Measurements from ENCODE around the gene NCKAP1.
"Not testable (repeated sequence)": the region's sequence is repeated elsewhere in the genome, so short reads cannot be mapped to it uniquely, and the experiment has no call there.

NCKAP1 gene

DNA sequence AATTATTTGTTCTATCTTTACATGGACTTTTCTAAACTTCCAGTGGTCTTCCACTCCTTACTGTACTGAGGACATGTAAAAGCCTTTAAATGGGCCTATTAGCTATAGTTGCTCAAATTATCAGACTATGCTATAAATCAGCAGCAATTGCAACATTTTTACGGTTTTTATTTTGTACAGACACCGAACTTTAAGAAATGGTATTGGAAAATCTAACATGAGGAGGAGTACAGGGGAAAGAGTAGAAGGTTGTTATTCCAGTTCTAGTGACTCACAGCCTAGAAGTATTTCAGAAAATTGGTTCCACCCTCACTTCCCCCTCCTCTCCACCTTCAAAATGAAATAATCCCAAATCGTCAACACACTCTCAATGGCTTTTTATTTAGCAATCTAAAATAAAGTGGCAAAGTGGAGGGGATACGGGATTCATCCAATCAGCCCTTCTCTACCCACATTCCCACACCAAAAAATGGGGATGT lies 1.1 kb downstream of the NCKAP1 start:
- no peak for DNase-seq

DNA sequence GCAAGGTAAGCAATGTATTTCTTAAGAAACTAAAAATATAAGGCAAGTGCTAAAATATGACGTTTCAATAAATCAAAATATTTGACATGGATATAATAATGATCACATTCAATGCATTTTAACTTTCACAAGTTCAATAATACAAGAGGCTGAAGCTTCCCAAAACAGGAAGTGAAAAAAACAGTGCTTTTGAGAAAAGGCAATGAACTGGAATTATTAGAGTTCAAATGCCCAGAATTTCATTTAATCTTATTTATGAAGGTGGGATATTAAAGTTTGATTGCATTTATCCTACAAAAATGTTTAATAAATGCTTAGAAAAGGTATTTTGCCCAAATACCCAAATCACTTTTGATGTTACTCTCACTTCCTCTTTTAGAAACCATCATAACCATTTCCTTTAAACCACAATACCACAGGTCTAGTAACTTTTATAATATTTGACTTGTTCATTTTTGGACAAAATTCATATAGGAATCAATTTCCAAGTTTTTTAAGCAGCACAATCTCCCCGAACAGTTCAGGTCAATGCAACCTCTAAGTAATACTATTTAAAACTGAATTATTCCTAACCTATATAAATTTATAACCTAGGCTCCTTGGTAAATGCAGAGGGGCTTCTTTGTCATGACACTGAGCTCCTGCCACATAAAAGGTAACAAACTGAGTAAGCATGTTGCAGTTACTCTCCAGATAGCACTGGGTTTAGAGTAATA lies 2.1 kb downstream of the NCKAP1 start:
- no peak for DNase-seq

DNA sequence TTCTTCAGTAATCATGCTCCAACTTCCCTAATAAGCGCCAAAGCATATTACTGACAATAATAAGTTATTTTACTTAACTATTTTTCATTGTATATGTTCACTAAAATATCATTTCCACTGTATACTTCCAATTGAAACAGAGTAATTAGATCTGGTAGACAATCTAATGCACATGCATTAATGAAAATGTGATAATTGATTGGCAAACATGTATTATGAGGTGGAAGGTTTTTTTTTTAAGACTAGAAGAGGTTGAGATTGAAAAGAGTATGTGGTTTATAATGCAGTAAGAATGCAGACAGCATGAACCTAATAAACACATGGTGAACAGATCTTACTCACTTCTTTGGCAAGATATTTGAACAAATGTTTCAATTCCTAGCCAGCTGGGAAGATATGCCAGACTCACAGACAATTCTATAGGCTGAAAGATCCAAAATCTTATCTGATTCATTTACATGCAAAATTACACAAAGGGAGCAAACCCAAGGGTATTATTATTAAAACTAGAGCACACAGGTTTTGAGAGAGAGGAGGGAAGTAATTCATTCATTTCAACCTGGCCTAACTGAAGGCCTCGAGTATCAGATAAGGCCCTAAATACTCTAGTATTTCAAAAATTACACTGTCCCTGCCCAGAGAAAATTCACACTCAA lies 2.8 kb downstream of the NCKAP1 start:
- DNase-seq = no peak

DNA sequence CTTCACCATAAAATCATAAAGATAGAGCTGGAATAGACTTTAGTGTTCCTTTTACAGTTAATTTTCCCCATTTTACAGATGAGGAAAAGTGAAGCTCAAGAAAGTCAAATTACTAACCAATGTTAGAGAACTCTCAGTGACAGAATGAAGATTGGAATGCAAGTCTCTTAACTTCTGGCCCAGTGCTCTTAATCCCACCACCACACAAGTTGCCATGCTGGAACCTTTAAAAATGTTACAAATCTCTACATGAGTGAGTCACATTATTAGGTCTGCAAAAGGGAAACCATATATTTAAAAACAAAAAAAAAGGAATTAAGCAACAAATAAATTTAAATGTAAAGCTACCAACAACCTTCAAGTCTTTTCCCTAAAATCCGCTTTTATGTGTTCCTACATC lies 3.5 kb downstream of the NCKAP1 start:
- DNase-seq = no peak

DNA sequence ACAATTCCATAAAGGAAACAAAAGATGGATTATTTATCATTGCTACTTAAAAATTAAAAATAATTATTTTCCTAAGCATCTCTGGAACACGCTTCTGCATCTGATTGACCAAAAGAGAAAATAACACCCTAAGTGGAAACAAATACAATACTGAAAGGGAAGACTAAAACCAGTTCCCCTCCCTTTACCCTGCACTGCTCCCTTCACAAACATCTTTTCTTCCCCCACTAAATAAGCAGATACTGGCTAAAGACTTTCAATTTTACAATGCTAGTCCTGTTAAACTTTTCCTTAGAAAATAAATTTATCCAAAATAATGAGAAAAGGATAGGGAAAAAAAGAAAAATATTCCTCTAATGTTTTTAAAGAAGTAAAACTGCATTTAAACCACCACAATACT lies 4.3 kb downstream of the NCKAP1 start:
- DNase-seq = no peak

DNA sequence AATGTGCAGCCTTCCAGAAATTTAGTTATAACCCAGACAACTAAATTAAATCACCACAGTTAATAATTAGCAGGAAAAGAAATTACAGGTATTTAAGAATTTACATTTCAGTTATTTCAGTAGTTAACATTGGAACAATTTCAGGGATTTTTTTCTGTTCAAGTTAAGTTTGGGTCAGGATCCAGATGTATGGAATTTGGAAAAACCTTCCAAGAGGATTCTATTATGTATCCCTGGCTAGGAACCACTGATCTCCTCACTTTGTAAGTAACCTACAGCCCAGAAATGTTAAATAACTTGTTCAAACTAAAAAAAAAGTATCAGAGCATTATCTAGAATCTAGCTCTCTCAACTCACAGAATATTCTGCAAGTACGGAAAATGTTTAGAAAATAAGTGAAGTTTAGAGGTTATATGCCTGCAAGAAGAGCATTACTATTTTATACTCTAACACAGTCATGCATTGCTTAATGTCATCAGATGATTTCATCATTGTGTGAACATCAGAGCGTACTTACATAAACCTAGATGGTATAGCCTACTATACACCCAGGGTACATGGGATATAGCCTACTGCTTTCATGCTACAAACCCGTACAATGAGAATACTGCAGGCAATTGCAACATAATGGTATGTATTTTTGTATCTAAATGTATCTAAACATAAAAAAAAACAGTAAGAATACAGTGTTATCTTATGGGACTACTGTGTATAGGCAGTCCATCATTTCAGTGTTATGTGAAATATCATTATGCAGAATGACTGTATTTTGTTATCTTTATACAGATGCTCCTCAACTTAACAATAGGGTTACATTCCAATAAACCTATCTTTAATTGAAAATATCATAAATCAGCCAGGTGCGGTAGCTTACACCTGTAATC lies 6.1 kb downstream of the NCKAP1 start:
- no peak for DNase-seq

DNA sequence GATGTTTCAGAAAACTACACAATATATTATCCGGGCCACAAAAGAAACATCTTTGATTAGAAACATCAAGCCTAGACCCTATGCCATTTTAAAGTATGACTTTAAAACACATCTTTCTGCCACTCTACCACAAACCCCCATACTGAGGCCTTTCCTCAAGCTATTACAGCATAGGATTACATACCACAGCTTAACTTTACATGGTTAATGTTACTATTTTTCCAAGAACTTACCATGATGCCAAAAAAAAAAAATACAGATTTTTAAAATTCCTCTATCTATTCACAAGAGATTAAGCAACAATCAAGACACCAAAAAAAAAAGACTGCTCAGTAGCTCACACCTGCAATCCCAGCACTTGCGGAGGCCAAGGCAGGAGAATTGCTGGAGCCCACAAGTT lies 9.0 kb downstream of the NCKAP1 start:
- no peak for DNase-seq

DNA sequence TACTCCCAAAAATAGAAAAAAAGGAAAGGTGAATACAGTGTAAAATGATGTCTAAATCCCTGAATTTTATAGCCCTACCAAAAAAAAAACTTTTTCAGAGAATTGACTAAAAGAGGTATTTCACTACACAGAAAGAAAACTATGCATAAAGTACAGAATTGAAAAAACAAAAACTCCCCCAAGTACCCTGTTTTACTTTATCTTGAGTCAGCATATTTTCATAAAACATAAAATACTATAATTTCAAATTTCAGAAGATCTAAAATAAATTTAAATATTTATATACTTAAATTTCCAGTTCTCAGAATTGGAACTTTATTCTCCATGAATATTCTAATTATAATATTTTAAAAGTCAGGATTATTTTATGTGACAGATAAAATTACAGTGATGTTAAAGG lies 10.1 kb downstream of the NCKAP1 start:
- no peak for DNase-seq

DNA sequence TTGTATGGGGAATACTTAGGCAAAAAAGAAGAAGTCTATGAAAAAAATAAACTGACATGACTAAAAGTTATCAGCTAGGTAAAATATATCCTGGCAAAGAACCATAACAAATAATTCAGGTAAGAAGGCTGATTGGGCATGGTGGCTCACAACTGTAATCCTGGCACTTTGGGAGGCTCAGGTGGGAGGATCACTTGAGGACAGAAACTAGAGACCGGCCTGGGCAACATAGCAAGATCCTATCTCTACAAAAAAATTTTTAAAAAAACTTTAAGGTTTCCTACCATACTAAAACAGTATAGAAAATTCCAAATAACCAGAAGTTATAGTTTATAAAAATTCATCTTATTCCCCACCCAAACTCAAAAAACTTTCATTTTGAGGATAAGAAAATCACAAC lies 10.8 kb downstream of the NCKAP1 start:
- no peak for DNase-seq

DNA sequence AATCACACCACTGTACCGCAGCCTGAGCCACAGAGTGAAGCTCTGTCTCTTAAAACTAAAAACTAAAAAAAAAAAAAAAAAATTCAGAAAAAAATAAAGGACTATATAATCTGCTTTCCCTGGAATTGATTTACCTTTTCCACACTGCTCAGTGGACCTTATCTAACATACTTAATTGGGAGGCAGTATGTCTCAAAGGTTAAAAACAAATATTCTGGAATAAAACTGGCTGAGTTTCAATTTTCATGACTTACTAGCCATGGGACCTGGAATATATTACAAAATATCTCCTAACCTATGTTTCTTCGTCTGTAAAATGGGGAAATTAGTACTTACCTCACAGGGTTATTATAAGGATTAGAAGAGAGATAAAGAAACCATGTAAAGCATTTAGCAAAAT lies 11.8 kb downstream of the NCKAP1 start:
- DNase-seq = no peak

DNA sequence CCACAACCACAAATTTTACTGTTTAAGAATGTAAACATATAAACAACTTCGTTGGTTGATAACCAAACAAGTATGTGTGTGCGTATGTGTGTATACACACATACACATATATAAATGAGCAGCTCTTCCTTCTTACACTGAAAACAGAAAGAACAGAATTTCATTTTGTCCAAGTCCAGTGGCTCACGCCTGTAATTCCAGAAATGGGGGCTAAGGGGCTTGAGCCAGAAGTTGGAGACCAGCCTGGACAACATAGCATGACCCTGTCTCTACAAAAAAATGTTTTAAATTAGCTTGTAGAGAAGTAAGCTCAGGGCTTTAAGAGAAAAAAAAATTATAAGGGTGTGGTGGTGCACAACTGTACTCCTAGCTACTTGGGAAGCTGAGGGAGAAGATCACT lies 12.3 kb downstream of the NCKAP1 start:
- no peak for DNase-seq

DNA sequence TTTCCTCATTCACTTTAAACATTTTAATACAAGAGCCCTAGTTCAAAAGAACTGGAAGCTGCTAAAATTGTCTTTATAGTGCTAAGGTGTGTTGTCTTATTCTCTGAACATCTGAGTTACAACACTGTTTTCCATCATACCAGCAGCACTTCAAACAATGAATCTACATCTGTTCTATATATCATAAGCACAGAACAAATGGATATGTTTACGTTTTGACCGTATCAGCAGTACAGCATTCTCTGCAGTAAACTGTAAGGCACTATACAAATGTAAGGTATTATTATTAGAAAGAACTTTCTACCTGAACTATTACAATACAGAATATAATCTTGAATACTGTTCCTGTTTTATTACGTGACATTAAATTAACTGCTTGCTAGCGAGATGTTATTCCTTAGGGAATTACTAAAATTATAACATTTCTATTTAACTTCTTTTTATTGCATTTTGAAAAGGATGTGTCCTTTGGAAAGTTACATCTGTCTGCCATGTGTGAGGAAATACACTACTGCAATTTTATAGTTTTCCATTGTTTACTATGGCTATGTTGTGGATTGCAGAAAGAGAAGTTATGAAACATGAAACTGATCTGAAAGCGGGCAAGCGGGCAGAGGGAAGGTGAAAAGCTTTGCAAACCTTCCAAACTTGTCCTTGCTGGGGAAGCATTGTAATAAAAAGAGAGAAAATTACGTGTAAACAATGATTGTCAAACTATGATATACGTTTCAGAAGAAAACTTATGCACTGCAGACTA lies 13.7 kb downstream of the NCKAP1 start:
- no peak for DNase-seq

DNA sequence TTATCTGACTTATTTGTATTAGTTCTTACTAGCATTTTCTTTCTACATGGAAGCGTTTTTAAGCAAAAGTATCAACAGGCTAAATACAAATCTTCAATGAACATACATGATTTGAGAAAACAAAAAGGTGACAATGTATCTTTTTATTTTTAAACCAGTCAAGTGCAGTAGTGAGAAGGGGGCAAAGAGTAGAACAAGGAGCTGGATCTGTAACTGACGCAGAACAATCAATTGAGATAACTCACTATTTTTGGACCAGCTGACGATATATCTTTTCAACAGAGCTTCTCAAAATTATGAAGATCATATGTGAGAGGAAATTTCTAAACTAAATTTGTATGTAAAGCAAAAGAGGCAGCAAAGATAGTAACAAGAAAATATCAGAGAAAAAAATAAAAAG lies 15.5 kb downstream of the NCKAP1 start:
- no peak for DNase-seq

DNA sequence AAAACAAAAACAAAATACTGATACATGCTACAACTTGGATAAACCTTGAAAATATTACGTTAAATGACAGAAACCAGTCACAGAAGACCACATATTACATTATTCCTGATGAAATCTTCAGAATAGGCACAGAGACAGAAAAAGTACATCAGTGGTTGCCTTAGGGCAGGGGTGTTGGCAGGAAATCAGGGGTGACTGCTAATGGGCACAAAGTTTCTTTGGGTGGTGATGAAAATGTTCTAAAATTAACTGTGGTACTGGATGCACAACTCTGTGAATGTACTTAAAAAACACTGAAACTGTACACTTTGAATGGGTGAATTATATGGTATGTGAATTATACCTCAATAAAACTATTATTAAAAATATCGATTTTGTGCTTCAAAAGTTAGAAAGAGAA lies 16.6 kb downstream of the NCKAP1 start:
- no peak for DNase-seq

DNA sequence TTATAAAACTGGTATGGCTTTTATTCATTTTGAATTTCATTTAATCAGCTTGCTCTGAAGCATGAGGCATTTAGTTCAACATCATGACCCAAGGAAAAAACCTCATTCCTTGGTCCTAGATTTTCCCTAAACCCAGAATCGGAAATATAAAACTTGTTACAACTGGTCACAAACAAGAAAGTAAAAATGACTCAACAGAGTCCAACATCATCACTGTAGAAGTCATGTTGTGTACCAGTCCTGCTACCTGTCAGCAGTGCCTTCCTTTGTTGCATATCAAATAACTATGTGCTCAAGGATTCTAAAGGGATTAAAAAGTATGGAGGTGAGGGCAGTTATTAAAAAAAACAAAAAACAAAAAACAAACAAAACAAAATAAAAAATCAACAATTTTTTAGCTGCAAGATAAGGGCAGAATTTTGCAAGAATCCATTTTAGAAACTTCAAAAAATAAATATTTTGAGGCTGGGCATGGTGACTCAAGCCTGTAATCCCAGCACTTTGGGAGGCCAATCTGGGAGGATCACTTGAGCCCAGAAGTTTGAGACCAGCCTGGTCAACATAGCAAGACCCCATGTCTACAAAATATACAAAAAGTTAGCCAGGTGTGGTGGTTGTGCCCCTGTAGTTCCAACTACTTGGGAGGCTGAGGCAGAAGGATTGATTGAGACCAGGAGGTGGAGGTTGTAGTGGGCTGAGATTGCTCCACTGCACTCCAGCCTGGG lies 18.4 kb downstream of the NCKAP1 start:
- DNase-seq = no peak

DNA sequence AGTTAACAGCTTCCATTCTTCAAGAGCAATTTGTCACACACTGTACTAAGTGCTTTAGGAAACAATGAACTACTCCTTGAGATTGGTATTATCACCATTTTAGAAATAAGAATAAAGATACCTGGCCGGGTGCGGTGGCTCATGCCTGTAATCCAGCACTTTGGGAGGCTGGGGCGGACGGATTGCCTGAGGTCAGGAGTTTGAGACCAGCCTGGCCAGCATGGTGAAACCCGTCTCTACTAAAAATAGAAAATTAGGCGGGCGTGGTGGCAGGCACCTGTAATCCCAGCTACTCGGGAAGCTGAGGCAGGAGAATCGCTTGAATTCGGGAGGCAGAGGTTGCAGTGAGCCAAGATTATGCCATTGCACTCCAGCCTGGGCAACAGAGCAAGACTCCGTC lies 20.4 kb downstream of the NCKAP1 start:
- not testable (repeated sequence) for DNase-seq

DNA sequence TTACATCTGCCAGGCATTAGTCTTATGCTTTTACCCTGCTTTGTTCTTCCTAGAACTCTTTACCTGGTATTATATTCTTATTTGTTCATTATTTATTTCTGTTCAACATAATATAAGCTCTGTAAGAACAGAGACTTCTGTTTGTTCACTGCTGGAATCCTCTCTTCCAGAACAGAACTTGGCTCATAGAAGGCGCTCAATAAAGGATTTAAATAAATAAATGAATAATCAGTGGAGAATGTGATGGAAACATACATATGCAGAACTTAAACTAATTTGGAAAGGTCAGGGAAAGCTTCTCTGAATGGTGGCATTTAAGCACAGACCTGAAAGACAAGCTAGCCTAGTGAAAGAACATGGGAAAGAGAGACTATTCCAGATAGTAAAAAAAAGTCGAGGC lies 24.3 kb downstream of the NCKAP1 start:
- no peak for DNase-seq

DNA sequence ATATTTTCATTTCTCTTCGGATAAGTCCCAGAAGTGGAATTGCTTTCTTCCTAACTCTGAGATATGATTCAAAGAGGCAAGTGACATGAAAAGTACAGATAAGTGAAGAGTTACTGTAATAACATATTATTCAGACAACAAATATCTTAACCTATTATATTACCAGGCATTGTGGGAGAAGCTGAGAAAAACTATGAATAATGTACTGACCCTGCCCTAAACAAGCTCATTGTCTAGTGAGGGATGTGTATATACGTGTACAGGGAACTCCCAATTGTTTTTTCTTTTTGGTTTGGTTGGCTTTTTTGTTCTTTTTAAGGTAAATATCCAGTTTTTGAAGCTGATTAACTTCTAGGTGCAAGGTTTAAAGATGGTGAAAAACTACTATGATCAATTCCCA lies 26.5 kb downstream of the NCKAP1 start:
- no peak for DNase-seq

DNA sequence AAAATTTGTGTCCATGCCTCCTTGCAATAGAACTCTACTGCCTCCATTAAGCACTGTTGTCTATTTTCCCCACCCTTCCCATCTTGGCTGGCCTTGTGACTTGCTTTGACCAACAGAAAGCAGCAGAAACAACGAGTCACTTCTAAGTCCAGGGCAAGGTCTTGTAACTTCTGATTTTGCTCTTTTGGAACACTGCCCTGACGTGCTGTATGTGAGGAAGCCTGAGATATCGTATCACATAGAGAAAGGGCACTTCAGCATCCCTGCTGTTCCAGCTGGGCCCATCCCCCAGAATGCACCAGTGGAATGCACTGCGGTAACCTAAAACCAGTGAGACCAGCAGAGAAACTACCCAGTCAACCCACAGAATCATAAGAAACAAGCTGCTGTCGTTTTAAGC lies 28.1 kb downstream of the NCKAP1 start:
- DNase-seq = no peak

DNA sequence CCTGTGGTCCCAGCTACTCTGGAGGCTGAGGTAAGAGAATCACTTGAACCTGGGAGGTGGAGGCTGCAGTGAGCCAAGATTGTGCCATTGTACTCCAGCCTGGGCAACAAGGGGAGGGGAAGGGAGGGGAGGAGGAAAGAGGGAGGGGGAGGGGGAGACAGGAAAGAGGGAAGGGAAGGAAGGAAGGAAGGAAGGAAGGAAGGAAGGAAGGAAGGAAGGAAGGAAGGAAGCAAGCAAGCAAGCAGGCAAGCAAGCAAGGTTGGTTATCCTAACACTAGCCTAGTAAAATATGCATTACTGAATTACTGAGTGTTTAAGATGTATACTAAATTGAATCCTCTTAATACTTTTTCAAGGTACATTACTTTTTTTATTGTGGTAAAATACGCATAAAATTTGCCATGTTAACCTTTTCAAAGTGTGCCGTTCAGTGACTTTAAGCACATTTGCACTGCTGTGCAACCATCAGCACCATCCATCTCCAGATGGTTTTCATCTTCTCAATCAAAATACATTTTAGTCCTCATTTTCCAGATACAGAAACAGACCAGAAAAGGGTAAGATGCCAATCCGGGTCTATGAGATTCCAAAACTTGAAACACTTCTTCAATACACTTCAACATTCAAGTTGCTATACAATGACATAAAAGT lies 28.9 kb downstream of the NCKAP1 start:
- DNase-seq = no peak

DNA sequence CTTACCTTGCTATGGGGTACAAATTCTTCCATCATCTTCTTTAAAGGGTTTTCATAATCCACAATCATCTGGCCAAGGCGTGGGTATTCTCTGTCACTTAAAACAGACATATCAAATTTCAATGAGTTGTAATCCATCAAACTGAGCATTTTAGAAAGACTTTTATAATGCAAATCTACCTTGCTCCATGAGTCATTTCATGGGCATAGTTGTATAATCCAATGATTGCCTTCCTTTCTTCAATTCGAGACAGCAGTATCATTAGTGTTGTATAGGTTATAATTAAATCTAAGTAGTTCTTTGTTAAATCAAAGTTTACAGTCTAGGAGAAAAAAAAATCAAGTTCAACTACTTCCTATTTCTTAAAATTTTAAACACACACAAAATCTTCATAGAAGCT lies 36.3 kb downstream of the NCKAP1 start:
- no peak for DNase-seq

DNA sequence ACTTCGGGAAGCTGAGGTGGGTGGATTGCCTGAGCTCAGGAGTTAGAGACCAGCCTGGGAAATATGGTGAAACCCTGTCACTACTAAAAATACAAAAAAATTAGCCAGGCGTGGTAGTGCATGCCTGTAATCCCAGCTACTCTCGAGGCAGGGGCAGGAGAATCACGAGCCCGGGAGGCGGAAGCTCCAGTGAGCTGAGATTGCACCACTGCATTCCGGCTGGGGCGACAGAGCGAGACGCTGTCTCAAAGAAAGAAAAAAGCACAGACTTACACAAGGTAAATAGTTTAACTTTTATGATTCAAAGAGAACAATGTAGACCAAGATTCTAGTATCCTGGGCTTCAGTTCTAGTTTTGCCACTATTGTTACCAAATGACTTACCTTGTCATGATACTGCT lies 37.4 kb downstream of the NCKAP1 start:
- DNase-seq = no peak
